Measurements from ENCODE around the gene PADI2.

GRCh38 chr1:17030206-17030605 is 89.0 kb downstream of the PADI2 start:
- TF ChIP-seq EZH2 (IDR thresholded peaks at IDR 0.05) (no peak), POLR2AphosphoS5 (IDR thresholded peaks at IDR 0.05; ENCODE audit: borderline replicate concordance, low read depth, low read length) (no peak), FOXP2 (optimal IDR thresholded peaks at IDR 0.05; ENCODE audit: control extremely low read depth, extremely low read length, insufficient read depth) (no peak)
